Mucosa of stomach (tissue), 1 donor: Measurements from ENCODE around the gene PRMT1.

Experiments used
- H3K27me3 ChIP-seq: one replicate; pipeline ENCODE4 v1.7.0; 2013; ENCODE audit warnings: mild to moderate bottlenecking, low read length; ENCODE audit not compliant: control insufficient read depth, insufficient read depth
- H3K36me3 ChIP-seq: one replicate; pipeline ENCODE4 v1.7.0; 2013; ENCODE audit warnings: low read length; ENCODE audit not compliant: control insufficient read depth, insufficient read depth
- H3K4me1 ChIP-seq: one replicate; pipeline ENCODE4 v1.7.0; 2013; ENCODE audit warnings: mild to moderate bottlenecking, low read length; ENCODE audit not compliant: control insufficient read depth, insufficient read depth
- H3K4me3 ChIP-seq: one replicate; pipeline ENCODE4 v1.7.0; 2013; ENCODE audit warnings: low read length
- H3K9ac ChIP-seq: one replicate; pipeline ENCODE4 v1.7.0; 2013; ENCODE audit warnings: mild to moderate bottlenecking, low read length, moderate library complexity
- H3K9me3 ChIP-seq: one replicate; pipeline ENCODE4 v1.7.0; 2013; ENCODE audit warnings: mild to moderate bottlenecking, low read length, moderate library complexity; ENCODE audit not compliant: control insufficient read depth
- donor health status: Pancreatic carcinoma.

The PRMT1 gene

DNA sequence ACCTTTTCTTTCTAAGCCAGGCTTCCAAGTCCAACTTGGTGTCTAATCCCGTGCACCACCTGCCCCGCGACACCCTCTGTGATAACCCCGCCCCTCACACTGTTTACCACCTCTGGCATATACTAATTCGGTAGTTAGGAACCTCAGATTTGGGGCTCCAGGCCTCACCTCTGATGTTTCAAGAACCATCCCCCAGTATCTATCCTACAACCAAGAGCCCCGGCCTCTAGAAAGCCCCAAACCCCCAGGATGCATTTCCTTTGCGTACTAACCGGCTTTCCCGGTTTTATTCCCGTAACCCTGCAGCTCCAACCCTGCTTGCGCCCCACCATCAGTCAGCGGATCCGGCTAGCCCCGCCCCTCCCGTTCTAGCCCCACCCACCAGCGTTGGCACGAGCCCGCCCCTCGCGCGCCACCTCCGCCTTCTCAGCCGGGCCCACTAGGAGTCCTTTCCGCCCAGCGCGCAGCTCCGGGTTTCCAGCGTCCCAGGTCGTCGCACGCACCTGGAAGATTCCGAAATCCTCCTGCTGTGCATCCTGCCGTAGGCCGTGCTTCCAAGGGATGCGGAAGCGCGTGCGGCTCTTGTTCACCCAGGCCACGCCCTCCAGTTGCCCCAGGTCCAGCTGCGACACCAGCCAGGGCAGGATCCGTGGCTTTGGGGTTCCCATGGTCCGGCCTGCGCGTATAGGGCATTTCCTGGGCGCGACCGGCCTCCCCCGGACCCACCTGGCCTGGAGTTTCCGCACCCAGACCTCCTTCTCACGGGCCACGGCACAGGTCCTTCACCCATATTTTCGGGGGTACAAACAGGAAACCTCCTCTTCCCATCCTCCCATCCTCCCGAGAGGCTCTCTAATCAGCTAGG, 12.7 kb upstream of the PRMT1 start:
- H3K9ac ChIP-seq, result peak overlapping the region; percentile 61
- H3K9me3 ChIP-seq, result no peaks in the 10 kb centered on the region
- peaks cover 14% of the 10 kb centered on the region for H3K4me1 ChIP-seq
- peak overlapping the region; percentile 89 for H3K4me3 ChIP-seq
- peaks cover 9% of the 10 kb centered on the region for H3K36me3 ChIP-seq
- no peaks in the 10 kb centered on the region for H3K27me3 ChIP-seq

GRCh38 chr19:49665036-49665350, 12.1 kb upstream of the PRMT1 start:
- H3K4me1 ChIP-seq, result peaks cover 14% of the 10 kb centered on the region
- no peaks in the 10 kb centered on the region for H3K27me3 ChIP-seq
- peak overlapping the region; percentile 61 for H3K9ac ChIP-seq
- peaks cover 4% of the 10 kb centered on the region for H3K36me3 ChIP-seq
- peak overlapping the region; percentile 89 for H3K4me3 ChIP-seq
- no peaks in the 10 kb centered on the region for H3K9me3 ChIP-seq

- peak within 1 kb of the TSS; percentile 89 for H3K4me3 ChIP-seq
- no peaks in the 10 kb centered on the region for H3K27me3 ChIP-seq
- H3K9me3 ChIP-seq, result no peaks in the 10 kb centered on the region
- H3K36me3 ChIP-seq, result peaks cover 4% of the 10 kb centered on the region
- H3K4me1 ChIP-seq, result peaks cover 14% of the 10 kb centered on the region
- H3K9ac ChIP-seq, result peak within 1 kb of the TSS; percentile 61
Measured at GRCh38 chr19:49665351-49666119, 11.5 kb upstream of the PRMT1 start, which contains the start of the genes BCL2L12 and IRF3. Gene BCL2L12 (plus strand): TSS chr19:49665933. CDS start chr19:49666693, 760 bp downstream. Gene IRF3 (minus strand): TSS chr19:49665857. CDS start chr19:49664838, 1,019 bp downstream.

DNA sequence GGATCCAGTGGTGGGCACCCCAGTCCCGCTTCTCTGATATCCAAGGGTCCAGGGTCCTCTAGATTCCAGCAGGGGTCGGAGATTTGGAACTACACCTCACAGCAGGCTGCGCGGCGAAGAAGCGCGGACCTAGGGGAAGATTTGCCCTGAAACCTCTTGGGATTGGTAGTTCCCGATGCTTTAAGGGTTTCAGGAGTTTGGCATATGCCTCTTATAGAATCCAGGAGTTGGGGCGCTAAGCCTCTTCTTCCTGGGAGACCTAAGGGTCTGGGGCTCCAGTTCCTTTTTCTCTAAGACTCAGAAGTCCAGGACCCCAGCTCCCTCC, 11.0 kb upstream of the PRMT1 start:
- Histone ChIP-seq H3K4me3 (peak overlapping the region; percentile 89), H3K9me3 (no peaks in the 10 kb centered on the region), H3K27me3 (no peaks in the 10 kb centered on the region), H3K36me3 (peaks cover 4% of the 10 kb centered on the region), H3K9ac (peak overlapping the region; percentile 61), H3K4me1 (peaks cover 14% of the 10 kb centered on the region)

- H3K4me3 ChIP-seq, result no peak overlapping the region
- no peaks in the 10 kb centered on the region for H3K36me3 ChIP-seq
- H3K27me3 ChIP-seq, result no peaks in the 10 kb centered on the region
- peaks cover 22% of the 10 kb centered on the region for H3K4me1 ChIP-seq
- no peaks in the 10 kb centered on the region for H3K9me3 ChIP-seq
- no peak overlapping the region for H3K9ac ChIP-seq
Measured at GRCh38 chr19:49667473-49667872, 9.6 kb upstream of the PRMT1 start.

- no peak overlapping the region for H3K9ac ChIP-seq
- H3K4me1 ChIP-seq, result peaks cover 18% of the 10 kb centered on the region
- H3K9me3 ChIP-seq, result no peaks in the 10 kb centered on the region
- H3K36me3 ChIP-seq, result no peaks in the 10 kb centered on the region
- H3K27me3 ChIP-seq, result no peaks in the 10 kb centered on the region
- no peak overlapping the region for H3K4me3 ChIP-seq
Measured at GRCh38 chr19:49669516-49669915, 7.6 kb upstream of the PRMT1 start.

DNA sequence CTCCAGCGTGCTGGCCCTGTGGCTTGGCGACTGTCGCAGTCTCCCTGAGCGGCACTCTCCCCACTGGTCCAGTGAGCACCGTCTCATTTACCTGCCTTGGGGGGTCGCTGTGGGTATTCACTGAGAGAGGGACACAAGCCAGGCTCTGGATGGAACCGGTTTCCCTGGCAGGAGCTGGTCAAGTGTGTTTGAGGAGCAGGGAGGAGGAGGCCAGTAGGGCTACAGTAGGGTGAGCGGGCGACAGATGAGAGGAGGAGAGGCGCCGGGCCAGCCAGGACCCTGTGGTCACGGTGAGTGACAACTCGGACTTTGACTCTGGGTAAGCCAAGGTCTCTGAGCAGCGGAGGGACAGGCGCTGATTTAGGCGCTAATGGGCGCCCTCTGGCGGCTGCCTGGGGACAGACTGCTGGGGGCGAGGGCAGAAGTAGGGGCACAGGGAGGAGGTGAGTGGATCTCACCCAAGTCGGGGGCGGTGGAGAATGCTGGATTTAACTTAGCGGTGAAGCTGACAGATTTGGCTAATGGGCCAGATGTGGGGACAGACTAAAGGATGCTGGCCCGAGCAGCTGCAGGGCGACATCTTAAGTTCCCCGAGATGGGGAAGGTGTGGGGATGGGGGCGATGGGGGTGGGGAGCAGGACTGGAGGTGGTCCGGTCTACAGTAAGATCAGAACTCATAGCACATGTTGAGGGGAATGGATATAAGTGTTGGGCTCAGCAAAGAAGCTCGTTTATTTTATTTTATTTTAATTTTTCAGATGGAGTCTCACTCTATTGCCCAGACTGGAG, 4.7 kb upstream of the PRMT1 start:
- Histone ChIP-seq H3K36me3 (no peaks in the 10 kb centered on the region), H3K4me3 (peak overlapping the region; percentile 25), H3K9ac (peak overlapping the region; percentile 64), H3K4me1 (peaks cover 13% of the 10 kb centered on the region), H3K27me3 (no peaks in the 10 kb centered on the region), H3K9me3 (no peaks in the 10 kb centered on the region)

DNA sequence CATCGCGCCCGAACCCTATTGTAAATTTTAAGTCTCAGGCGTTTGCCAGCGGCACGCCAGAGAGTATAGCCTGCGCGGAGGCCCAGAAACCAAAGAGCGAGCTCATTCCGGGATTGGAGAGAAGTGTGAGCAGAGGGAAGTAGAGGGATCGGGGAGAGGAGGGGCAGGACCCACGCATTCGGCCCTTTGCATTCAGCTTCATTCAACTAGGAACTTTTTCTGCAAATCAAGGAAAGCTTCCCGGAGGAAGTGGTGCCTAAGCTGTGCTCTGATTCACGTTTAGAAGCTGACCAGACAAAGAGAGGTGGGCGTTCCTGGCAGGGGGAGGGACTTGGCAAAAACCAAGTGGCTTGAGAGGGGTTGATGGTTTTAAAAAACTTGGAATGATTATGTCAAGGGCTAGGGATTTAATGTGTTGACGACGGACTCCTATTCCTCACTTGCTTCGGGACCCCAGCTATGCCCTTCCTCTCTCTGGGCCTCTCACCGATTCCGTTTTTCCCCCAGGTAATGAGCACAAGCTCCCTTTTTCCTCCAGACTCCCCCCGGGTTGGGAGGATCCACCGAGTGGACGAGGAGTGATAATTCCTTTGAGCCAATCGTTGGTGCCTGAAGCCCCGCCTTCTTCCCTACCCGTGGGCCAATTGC, 811 bp upstream of the PRMT1 start:
- Histone ChIP-seq H3K9me3 (no peaks in the 10 kb centered on the region), H3K36me3 (no peaks in the 10 kb centered on the region), H3K4me1 (peaks cover 20% of the 10 kb centered on the region), H3K4me3 (peak overlapping the region; percentile 10), H3K9ac (peak overlapping the region; percentile 77), H3K27me3 (no peaks in the 10 kb centered on the region)

DNA sequence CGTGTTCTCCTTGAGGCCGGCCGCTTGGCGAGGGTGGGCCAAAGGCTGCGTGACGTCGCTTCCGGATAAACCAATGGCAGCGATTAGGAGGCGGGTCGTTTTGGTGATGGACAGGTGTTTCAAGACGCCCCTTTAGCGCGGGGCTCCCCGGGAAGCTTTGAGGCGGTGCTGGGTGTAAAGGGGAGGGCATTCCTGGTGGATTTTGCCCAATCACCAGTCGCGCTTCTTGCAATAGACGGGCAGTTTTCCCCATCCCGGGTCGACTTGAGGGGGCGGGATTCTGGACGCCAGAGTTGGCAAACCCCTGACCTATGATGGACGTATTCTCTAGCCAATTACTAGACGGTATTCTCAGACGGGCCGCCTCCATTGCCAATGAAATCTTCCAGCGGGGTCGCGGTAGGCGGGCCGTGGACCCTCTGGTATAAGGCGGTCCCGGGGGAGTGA, 264 bp upstream of the PRMT1 start:
- Histone ChIP-seq H3K9me3 (no peaks in the 10 kb centered on the region), H3K4me1 (peaks cover 18% of the 10 kb centered on the region), H3K9ac (peak overlapping the region; percentile 78), H3K27me3 (no peaks in the 10 kb centered on the region), H3K36me3 (peaks cover 1% of the 10 kb centered on the region), H3K4me3 (peak overlapping the region; percentile 58)

DNA sequence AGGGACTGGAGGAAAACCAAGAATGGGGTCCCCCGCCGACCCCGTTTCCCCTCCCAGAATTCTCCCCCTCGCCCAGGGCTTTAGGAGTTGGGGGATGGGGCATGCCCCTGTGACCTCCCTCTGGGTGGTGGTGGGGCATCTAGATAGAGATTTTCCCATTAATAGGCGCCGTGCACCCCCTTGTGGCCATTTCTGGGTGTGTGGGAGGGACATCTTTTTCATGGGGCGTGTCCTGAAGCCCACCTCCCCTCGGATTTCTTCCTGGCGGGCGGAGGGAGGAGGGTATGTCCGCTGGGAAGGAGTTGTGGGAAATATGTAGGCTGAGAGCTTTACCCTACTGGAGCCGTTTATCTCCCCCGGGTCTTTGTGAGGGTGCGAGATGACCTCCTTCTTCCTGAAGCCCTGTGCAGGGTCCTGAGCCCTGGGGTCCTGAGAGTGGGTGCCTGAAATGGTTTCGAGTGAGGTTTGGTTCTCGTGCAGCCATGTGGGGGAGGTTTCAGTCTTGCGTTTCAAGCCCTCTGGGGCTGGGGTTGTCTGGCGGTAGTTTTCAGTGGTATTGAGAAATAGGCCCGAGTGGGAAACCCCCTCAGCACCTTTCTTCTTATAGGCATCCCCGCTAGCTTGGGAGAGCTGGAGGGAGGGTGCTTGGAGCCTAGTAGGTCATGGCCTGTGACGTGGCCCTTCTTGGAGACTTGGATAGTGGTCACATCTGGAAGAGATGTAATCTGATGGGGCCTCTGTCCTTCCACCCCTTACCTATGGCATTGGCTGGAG, 1.0 kb downstream of the PRMT1 start:
- Histone ChIP-seq H3K36me3 (peaks cover 8% of the 10 kb centered on the region), H3K4me1 (peaks cover 10% of the 10 kb centered on the region), H3K27me3 (no peaks in the 10 kb centered on the region), H3K9me3 (no peaks in the 10 kb centered on the region), H3K9ac (peak overlapping the region; percentile 78), H3K4me3 (peak overlapping the region; percentile 58)
